ENCODE results near the gene LRRC3C.
"Not testable (repeated sequence)": the region's sequence is repeated elsewhere in the genome, so short reads cannot be mapped to it uniquely, and the experiment has no call there.

Gene LRRC3C

DNA sequence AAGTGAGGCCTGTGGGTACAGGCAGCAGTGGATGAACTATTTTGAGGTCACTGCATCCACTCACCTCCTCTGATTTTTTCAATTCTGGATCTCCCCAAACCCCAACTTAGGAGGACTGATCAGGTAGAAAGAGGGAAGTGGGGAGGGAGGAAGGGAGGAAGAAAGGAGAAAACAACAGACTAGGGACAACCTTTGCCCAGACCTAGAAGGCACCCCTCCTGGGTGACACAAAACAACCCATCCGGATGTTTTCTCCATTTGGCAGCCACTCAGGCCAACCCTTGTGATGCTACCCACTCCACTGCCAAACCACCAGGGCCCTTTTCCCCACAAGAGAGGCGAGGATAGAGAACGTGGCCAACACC is 2.9 kb upstream of the LRRC3C start:
- no peak for DNase-seq

DNA sequence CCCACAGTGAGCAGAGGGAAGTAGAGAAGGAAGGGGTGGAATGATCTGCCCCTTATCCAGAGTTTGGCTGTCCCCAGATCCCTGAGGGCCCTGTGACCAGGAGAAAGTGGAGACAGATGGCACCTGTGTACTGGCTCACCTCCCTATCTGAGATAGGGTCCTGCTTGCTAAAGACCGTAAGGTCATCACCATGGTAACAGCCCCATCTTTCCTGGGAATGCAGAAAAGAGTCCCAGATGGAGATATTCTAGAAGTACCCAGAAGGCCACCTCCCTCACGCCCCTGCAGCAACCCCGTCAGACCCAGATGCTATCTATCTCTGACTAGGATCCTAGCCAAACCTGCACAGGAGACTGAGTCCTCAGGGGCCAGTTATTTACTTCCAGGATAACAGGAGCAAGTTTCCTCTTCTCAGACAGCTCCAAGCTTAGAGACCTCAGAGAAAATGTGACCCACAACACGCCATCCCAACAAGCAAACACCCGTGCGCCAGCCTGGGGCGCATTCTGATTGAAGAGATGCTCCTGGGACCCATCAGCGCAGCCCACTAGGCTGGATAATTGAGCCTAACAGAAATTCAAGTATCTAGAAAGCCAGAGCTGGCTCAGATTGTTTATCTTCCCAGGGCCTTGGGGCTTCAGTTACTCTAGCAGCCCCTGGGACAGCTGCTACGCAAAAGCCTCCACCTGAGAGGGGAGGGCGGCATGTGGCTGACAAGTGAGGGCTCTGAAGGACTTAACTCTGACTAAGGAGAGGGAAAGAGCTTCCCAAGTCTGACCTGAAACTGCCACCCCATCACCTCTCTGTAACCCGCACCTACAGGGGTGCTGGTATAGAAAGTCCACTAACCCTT is 2.0 kb upstream of the LRRC3C start:
- DNase-seq, result no peak

DNA sequence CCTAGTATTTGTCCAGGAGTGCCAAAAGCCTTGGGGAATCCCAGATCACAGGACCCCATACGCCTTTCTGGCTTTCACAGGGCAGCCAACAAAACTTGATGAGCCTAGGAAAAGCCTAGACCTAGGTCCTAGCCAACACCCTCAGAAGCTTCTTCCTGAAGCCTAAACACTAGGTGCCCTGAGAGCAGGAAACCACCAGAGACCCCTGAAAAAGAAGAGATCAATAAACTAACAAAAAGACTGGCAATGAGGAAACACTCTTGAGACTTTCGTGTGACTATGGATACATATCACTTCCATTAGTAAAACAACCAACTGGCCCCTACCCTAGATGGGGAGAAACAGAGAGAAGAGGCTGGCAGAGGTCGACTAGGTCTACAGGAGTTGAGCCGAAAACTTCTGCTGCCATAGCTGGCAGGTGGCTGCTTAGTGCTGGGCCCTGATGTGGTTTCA is 1.4 kb upstream of the LRRC3C start:
- no peak for DNase-seq

DNA sequence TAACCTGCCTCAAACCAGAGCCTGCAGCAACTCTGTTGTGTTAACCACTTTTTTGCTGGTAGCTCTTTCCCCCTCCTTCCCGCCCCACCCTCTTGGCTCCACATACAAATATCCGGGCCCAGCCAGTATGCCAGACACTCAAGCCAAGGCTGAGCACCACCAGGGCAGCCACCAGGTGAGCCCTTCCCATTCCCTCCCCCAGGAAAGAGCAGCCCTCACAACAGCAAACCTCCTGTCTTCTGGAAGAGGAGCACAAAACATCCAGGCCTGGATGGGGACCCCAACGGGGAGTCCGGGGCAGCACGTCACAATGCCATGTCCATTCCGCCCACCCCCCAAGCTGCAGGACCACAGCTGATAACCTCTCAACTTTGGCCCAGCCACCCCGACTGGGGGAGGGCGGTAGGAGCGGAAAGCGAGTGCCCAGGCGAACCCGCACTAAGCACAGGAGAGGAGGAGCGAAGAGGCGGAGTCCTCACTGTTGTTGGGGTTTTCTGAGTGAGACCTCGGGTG is 888 bp upstream of the LRRC3C start:
- DNase-seq, result no peak

DNA sequence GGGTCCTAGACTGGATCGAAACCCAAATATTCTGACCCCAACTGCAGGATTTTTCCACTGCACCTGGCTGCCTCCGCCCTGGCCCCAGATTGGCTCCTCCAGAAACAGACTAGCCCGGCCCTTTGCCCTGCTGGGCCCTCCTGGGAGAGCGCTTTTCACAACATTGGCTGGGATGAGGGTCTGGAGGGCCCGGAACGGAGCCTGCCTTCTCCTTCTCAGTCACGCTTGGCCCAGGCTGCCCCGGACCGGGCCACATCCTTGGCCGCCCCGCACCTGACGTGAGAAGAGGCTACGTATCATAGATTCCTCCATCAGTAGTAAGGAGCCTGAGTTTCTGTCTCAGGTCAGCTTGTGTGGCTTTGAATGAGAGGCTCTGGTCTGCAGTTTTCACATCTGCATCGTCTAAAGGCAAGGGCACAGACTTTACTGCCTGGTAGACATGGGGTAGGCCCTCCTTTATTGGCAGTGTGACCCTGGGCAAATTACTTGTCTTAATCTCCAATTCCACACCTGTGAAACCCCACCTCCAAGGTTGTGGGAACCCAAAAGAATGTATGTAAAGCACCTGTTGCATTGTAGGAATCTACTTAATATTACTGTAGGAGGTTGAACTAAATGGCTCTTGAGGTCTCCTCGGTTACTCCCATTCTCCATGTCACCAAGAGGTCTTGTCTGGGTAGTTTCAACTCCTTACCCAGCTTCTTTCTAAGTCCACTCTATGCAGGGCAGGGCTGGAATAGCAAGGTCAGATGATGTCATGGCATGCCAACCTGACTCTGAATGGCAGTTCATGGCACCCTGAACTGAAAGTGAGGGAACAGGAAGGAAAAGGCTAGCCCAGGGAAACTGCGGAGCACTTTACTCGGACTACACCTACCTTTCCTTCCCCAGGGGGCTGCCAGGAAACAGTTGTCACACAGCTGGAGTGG is 661 bp downstream of the LRRC3C start:
- no peak for DNase-seq

DNA sequence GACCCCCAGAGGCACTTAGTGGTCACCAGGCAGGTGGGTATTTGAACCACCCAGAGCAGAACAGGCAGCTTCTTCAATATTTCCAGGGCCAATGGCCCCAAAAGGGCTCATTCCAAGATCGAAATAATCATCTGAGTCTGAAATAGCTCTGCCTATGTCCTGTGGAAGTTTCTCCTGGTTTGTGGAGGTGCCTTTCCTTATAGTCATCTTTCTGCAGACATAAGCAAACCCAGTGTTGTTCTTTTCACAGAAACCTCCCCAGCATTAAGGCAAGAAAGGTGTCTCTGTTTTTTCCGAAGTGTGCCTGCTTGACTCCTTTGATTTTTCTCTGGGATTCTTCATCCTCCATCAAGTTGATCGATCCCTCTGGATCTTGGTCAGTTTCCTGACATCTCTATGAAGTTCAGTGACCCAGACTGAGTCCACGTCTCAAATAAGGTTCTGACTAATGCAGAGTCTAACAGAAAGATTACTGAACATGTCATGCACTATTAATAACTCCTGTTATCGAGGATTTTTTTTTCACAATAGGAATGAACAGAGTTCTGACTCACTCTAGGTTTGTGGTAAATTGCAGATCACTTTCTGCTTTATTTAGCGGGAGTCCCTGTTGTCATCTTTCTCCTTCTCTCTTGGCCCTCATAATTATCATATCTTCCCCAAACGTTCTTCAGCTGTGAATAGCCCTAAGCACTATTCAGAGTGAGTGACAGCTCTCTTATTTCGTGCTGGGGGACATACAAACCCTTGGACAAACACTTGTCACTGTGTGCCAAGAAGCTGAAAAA is 1.5 kb downstream of the LRRC3C start:
- peak; percentile 75 to 87 for DNase-seq

DNA sequence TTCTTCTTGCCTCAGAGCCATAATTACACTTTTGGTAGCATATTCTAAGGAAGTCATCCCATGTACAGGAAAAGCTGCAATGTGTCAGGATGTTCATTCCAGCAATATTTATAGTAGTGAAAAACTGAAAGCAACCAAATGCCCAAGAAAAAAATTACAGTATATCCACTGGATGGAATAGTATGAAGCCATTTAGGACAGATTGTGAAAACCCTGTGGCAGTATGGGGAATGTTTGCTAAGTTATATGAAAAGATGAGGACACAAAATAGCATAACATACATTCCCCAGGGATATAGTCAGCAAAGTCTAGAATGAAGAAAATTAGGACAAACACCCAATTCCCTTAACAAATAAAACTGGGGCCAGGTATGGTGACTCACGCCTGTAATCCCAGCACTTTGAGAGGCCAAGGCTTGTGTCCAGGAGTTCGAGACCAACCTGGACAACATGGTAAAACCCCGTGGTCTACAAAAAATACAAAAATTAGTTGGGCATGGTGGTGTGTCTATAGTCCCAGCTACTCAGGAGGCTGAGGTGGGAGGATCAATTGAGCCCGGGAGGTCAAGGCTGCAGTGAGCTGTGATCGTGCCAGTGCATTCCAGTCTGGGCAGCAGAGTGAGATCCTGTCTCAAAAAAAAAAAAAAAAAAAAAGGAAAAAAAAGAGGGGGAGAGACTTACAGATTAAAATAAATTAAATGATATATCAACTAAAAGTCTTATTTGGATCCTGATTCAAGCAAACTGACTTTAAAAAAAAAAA is 2.3 kb downstream of the LRRC3C start:
- DNase-seq, result no peak

DNA sequence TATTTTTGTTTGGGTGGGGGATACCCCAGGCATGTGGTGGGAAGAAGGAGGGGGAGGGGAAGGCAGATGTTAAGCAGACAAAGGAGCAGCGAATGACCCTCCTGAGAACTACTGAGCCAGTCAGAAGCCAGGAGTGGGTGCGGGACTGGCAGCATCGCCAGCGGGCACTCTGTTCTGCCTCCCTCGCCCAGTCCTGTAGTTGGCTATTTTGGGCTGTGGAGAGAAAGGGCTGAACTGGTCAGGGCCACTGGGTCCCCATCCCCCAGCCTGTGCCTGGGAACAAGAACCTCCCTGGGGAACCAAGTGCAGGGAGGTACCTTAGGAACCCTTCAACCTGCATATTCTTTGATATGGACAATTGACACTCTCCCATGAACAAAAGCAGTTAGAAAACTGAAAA is 6.4 kb downstream of the LRRC3C start:
- DNase-seq, result no peak

DNA sequence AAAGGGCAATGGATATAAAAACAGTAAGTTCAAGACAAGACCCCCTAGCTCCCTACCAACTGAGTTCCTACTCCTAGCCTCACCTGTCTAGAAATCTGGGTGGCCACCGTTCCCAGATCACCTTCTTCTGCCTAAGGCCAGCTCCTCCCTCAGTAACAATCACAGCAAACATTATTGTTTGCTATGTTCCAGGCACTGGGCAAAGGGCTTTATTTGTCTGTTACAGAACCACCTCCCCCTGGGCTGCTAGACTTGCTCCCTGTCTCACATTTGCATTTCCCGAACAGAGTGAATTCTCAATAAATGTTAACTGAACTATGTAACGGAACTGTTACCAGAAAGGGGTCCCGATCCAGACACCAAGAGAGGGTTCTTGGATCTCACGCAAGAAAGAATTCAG is 6.8 kb downstream of the LRRC3C start:
- DNase-seq, result no peak

DNA sequence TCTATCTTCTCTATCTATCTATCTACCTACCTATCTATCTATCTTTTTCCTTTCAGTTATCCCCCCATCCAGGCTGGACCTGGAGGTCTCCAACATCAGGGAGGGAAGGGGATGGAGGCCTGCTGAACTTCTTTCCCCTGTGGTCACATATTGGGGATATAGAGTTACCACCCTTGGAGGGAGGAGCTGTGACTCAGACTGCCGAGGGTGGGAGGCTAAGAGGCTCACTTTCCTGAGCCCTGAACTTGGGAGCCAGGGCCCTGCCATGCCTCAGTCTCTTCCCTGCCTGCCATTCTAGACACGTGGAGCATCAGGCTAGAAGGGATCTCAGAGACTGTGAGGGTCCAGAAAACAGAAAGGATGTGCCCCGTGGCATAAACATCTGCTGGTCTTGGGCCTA is 8.4 kb downstream of the LRRC3C start:
- DNase-seq, result no peak

DNA sequence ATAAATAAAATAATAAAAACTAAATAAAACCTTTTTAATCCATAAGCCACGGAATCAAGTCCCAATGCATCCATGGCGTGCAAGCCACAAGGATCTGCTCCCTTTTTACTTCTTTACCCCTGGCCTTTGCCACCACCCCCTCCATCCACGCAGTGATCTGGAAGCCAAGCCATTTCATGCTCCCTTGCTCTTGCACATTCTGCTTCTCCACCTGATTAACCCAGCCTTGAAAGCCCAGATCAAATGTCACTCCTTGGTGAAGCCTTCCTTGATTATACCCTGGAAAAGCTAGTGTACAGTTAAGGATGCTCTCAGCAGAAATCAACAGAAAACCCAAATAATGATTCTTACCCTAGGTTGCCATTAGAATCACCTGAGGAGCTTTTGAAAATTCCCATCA is 9.9 kb downstream of the LRRC3C start:
- DNase-seq, result no peak

DNA sequence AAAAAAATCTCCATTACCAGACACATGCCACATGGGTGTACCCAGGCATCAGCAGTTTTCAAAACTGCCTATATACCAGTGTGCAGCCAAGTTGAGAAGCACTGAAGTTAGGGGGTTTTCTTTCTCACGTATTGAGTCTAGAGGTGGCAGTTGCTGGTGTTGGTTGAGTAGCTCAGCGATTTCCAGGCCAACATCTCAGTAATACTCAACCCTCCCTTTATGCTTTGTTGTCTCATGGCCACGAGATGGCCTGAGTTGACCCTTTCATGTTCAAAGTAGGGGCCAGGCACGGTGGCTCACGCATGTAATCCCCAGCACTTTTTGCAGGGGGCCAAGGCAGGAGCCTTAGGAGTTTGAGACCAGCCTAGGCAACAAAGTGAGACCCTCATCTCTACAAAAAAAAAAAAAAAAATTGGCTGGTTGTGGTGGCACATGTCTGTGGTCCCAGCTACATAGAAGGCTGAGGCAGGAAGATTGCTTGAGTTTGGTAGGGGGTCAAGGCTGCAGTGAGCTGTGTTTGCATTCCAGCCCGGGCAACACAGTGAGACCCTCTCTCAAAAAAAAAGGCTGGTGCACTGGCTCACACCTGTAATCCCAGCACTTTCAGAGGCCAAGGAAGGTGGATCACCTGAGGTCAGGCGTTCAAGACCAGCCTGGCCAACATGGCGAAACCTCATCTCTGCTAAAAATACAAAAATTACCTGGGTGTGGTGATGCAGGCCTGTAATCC is 10.8 kb downstream of the LRRC3C start:
- DNase-seq, result no peak

DNA sequence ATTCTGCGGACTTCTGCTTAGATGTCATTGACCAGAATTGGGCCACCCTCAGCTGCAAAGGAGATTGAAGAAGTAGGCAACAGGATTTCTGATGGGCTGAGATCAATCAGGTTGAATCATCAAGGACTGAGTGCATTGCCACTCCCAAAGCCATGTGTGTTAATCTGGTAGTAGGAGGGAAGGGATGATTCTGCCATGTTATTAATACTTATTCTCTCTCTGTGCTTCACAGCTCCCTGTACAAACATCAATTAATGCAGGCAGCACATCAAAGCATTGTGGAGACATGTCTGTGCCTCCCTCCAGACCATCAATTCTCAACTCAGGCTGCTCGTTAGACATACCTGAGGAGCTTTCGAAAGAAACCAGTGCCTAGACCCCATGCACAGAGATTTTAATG is 11.6 kb downstream of the LRRC3C start:
- no peak for DNase-seq

DNA sequence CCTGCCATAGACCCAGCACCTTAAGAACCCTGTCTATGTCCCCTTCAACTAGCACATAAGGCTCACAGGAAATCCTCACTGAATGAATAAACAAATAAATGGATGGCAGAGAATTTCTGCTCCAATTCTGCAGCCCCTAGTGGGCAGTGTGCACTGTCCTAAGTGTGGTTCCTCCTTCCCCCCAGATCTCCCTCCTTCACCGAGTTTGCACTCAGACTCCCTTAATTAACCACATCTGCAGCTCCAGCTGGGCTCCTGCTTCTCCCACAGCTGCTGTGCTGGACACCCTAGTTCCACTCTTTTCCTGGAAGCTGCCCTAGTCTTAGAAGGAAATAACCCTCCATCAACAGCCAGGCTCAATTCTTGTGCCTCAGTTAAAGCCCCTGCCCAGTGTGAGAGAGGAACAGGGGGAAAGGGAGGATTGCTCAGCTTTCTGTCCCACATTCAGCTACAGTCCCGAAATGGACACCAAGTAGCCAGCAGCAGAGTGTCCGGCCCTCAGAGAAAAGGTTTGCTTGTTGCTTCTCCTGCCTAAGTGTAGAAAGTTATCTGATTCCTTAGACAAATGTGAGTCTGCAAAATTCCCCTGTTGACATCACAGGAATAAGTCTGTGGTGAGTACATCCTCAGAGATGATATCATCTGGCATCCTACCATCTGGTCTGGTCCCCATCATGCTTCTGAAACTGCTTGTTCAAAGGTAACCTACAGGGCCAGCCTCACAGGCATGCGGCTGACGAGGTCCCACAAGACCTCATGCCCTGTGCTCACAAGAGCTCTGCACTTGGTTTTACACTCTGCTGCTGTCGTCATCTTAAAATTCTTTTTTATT is 12.3 kb downstream of the LRRC3C start:
- peak in 1 of 2 donors; percentile 55 for DNase-seq

DNA sequence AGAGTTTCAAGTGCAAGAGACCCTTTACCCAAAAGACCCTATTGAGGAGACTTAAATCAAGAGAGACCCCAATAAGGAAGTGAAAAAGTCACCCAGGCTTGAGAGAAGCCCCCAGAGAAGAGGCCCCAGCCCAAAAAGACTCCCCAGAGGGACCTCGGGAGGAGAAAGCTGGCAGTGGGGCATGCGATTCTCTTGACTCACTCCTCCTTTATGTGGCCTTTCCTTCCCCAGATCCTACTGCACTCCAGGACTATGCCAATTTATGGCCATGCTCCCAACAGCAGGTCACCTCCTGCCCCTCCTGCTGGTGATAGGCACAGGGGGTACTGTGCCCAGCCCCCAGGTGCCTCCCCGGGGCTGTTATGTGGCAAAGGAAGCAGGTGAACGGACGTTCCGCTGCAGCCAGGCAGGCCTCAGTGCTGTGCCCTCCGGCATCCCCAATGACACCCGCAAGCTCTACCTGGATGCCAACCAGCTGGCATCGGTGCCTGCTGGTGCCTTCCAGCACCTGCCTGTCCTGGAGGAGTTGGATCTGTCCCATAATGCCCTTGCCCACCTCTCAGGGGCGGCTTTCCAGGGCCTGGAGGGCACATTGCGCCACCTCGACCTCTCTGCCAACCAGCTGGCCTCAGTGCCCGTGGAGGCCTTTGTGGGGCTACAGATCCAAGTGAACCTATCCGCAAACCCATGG is 16.3 kb downstream of the LRRC3C start:
- DNase-seq, result no peak

DNA sequence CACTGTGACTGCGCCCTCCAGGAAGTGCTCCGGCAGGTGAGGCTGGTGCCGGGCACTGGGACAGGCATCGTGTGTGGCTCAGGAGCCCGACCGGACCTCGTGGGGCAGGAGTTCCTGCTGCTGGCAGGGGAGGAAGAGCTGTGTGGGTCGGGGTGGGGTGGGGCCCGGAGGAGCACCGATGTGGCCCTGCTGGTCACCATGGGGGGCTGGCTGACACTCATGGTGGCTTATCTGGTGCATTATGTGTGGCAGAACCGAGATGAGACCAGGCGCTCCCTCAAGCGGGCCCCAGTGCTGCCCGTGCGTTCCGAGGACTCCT is 16.8 kb downstream of the LRRC3C start:
- no peak for DNase-seq

DNA sequence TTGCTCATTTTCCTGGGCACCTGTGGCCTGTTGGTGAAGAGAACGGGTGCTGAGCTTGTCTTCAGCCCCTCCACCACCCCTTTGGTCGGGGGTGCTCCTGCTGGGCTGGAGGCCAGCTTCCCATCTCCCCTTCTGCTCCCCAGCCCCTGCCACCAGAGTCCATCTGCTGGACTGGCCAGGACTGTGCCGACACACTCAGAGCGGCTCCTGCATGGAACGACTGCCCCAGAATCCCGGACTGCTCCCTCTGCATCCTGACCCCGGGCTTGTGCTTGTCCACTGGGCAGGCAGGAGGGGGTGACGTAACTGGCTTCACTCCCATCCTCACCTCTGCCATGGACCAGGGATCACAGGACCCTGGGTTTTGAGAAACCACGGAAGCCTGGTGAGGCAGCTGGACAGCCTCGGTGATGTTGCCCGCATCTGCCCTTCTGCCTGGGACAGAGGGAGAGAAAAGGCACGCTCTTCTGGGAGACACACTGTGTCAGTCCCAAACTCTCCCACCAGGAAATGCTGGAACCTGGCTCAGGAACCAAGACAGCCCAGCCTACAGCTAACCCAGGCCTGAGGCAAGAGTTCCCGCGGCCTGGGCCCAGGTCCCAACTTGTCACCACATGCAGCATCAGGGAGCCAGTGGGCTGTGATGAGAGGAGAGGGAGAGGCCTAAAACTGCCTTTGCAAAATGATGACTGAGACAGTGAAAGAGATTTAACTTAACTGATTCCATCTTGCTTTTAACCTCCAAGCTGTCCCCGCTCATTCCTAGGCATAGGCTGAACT is 19.2 kb downstream of the LRRC3C start:
- no peak for DNase-seq

DNA sequence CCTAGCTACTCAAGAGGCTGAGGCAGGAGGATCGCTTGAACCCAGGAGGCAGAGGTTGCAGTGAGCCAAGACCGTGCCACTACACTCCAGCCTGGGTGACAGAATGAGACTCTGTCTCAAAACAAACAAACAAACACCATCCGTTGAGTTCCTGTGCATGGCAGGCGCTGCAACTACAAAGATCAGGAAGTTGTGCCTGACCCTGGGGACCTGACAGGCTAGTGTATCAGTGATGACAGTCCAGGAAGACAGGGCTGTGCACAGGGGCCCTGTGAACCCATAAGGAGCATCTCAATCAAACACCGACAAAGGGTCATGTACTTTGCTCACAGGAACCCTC is 20.9 kb downstream of the LRRC3C start:
- DNase-seq, result not testable (repeated sequence)

DNA sequence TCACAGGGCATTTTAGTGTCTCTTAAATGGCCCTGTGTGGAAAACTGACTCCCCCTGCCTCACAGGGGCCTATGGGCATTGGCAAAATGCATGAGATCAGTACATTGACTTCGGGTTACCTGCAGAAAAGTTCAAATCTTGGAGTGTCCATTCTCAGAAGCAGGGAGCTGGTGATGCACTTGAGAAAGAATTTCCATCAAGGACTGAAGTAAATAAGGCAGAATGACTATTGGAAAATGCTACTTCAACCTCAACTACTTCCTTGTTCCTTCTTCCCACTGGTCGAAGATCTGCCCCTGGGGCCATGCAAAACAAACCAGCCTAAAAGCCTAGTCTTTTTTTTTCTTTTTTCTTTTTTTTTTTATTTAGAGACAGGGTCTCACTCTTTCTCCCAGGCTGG is 21.5 kb downstream of the LRRC3C start:
- DNase-seq, result no peak
